ENCODE measurements around the gene ITPR3. TPM values are rescaled to one million over a fixed set of nuclear protein-coding genes. Genes with fewer than 3 reads are reported as not detected.

The ITPR3 gene
- total RNA-seq, 1 experiment from 2014 or later, result 103 TPM

GRCh38 chr6:33613146-33613794, 7.9 kb upstream of the ITPR3 start:
- Histone ChIP-seq H3K4me3 (replicated peaks in 1 of 2; ENCODE audit: low read depth in 1 of 2, low read length in 2 of 2) (no peak overlapping the region), H3K27me3 (ENCODE audit: insufficient read depth, low read length) (no peaks in the 10 kb centered on the region), H3K9me2 (ENCODE audit: insufficient read depth) (no peaks in the 10 kb centered on the region), H2AFZ (ENCODE audit: low read depth, low read length, poor library complexity, severe bottlenecking) (peak overlapping the region; percentile 2), H3K4me2 (ENCODE audit: low read length) (peak overlapping the region; percentile 54), H3K9ac (ENCODE audit: low read length) (peak overlapping the region; percentile 21; the same call in 1 of the 2 replicates), H4K20me1 (ENCODE audit: insufficient read depth) (no peaks in the 10 kb centered on the region), H3K27ac (ENCODE audit: low read depth, low read length) (no peak overlapping the region), H3K36me3 (ENCODE audit: control insufficient read depth in 1 of 2, insufficient read depth in 2 of 2, low read length in 2 of 2) (no peaks in the 10 kb centered on the region), H3K4me1 (ENCODE audit: control insufficient read depth in 1 of 2, insufficient read depth in 2 of 2, low read length in 2 of 2) (peaks cover 11 to 58% of the 10 kb centered on the region in 2 experiments), H3K9me3 (ENCODE audit: control insufficient read depth in 1 of 2, insufficient read depth in 1 of 2, low read depth in 1 of 2, low read length in 2 of 2) (no peaks in the 10 kb centered on the region), H3K79me2 (ENCODE audit: insufficient read depth, low read length) (no peaks in the 10 kb centered on the region)
- intact Hi-C loops (cut with micrococcal nuclease), result no loop called here
- CTCF ChIA-PET, result interaction anchor here (0.8 kb wide), 1 partner anchor 23 kb away, joined by 3 read pairs; no protein-coding TSS in a partner anchor
- ATAC-seq, result peak; percentile 48
- POLR2A ChIA-PET, result interaction anchor here (1.2 kb wide), 1 partner anchor 23 kb away, joined by 3 read pairs; no protein-coding TSS in a partner anchor
- RAD21 ChIA-PET (ENCODE audit: low non-redundant PET in 1 of 2, low total read pairs in 2 of 2, uncharacterized antibody in 2 of 2, unreplicated experiment in 2 of 2), result no interaction called here
- TF ChIP-seq ELF1 (IDR thresholded peaks at IDR 0.05; ENCODE audit: borderline replicate concordance, low read depth), result no peak
- peak; percentile 80 for TF ChIP-seq MAX (IDR thresholded peaks at IDR 0.05)
- TF ChIP-seq JUND (IDR thresholded peaks at IDR 0.05), result no peak
- DNase-seq (ENCODE audit: low read depth, low spot score), result no peak
- BruUV-seq (replicated peaks), result no TSS peak

- H3K27ac ChIP-seq (ENCODE audit: low read depth, low read length), result no peak overlapping the region
- intact Hi-C loops (cut with micrococcal nuclease), result no loop called here
- TF ChIP-seq EZH2 (IDR thresholded peaks at IDR 0.05) (no peak), SRF (IDR thresholded peaks at IDR 0.05; ENCODE audit: low read depth) (no peak), SIN3A (IDR thresholded peaks at IDR 0.05; ENCODE audit: low read depth) (no peak), YY1 (IDR thresholded peaks at IDR 0.05; ENCODE audit: extremely low read depth, insufficient replicate concordance, low read depth, low read length) (no peak), MAX (IDR thresholded peaks at IDR 0.05) (no peak), EGR1 (IDR thresholded peaks at IDR 0.05; ENCODE audit: low read depth) (no peak), POLR2AphosphoS5 (IDR thresholded peaks at IDR 0.05; ENCODE audit: low read depth, low read length) (no peak), FOSL1 (IDR thresholded peaks at IDR 0.05; ENCODE audit: low read depth) (no peak), EZH2phosphoT487 (IDR thresholded peaks at IDR 0.05; ENCODE audit: borderline replicate concordance) (no peak)
- DNase-seq (ENCODE audit: low read depth, low spot score) (no peak), ATAC-seq (peak; percentile 76)
- H4K20me1 ChIP-seq (ENCODE audit: insufficient read depth), result no peaks in the 10 kb centered on the region
- H3K79me2 ChIP-seq (ENCODE audit: insufficient read depth, low read length), result no peaks in the 10 kb centered on the region
- CTCF ChIA-PET, result interaction anchor here (0.8 kb wide), 1 partner anchor 24 kb away, joined by 3 read pairs; no protein-coding TSS in a partner anchor
- no peak overlapping the region for H3K4me3 ChIP-seq (replicated peaks in 1 of 2; ENCODE audit: low read depth in 1 of 2, low read length in 2 of 2)
- peak overlapping the region; percentile 21 for H3K9ac ChIP-seq (ENCODE audit: low read length)
- no peaks in the 10 kb centered on the region for H3K36me3 ChIP-seq (ENCODE audit: control insufficient read depth in 1 of 2, insufficient read depth in 2 of 2, low read length in 2 of 2)
- H3K27me3 ChIP-seq (ENCODE audit: insufficient read depth, low read length), result no peaks in the 10 kb centered on the region
- H3K9me2 ChIP-seq (ENCODE audit: insufficient read depth), result no peaks in the 10 kb centered on the region
- peak overlapping the region; percentile 54 for H3K4me2 ChIP-seq (ENCODE audit: low read length)
- peak overlapping the region; percentile 5 for H2AFZ ChIP-seq (ENCODE audit: low read depth, low read length, poor library complexity, severe bottlenecking)
- POLR2A ChIA-PET, result interaction anchor here (1.2 kb wide), 1 partner anchor 24 kb away, joined by 3 read pairs; no protein-coding TSS in a partner anchor
- peaks cover 11 to 55% of the 10 kb centered on the region in 2 experiments for H3K4me1 ChIP-seq (ENCODE audit: control insufficient read depth in 1 of 2, insufficient read depth in 2 of 2, low read length in 2 of 2)
- BruUV-seq (replicated peaks), result no TSS peak
- RAD21 ChIA-PET (ENCODE audit: low non-redundant PET in 1 of 2, low total read pairs in 2 of 2, uncharacterized antibody in 2 of 2, unreplicated experiment in 2 of 2), result no interaction called here
- no peaks in the 10 kb centered on the region for H3K9me3 ChIP-seq (ENCODE audit: control insufficient read depth in 1 of 2, insufficient read depth in 1 of 2, low read depth in 1 of 2, low read length in 2 of 2)
These were observed 7.3 kb upstream of the ITPR3 start for GRCh38 chr6:33613795-33614168.
